Endothelial cell of umbilical vein (primary cell): ENCODE data around the gene TM9SF2. TPM values are rescaled to one million over a fixed set of nuclear protein-coding genes. Genes with fewer than 3 reads are reported as not detected.
A peak's percentile ranks its signal among the peaks of the same experiment; 100 is the strongest.

Source experiments
- BruUV-seq: library from RNA; stranded (reverse); fragments of 400-500 nt; replicated peaks from 2 replicates; lab custom pipeline; 2021; lab: Mats Ljungman, UMichigan
- CTCF ChIA-PET: fragments of 300-600, 350-600 bp; sonication (Branson Sonifier 250); formaldehyde crosslinking; loops from one replicate; lab custom pipeline; 2021; ENCODE audit warnings: antibody characterized with exemption, inconsistent platforms; lab: Charles Lee
- POLR2A ChIA-PET: fragments of 300-600, 350-600 bp; sonication (Branson Sonifier 250); formaldehyde crosslinking; loops from one replicate; lab custom pipeline; 2021; ENCODE audit warnings: antibody characterized with exemption, inconsistent platforms; lab: Charles Lee
- DNase-seq: peaks from one replicate; pipeline ENCODE4 v3.0.0-alpha.2; 2011; ENCODE audit warnings: low read depth, low spot score
- FAIRE-seq: peaks from 2 replicates; lab custom pipeline; 2011; peaks lifted over from hg19 to GRCh38; lab: Jason Lieb, UNC
- H2AFZ ChIP-seq: 2 replicates; pipeline ENCODE4 v1.6.0; 2012; ENCODE audit warnings: low read depth, low read length, control low read depth, inconsistent platforms
- H3K27ac ChIP-seq: 2 replicates; pipeline ENCODE4 v1.5.1; 2011; ENCODE audit warnings: low read depth, mild to moderate bottlenecking, control low read depth, low read length, moderate library complexity; ENCODE audit not compliant: insufficient read depth
- H3K27me3 ChIP-seq, 2 experiments: 2 replicates each; pipeline versions ENCODE4 v1.6.0 to v1.6.1; 2011; ENCODE audit warnings: low read length in 2 of 2, mixed read lengths in 1 of 2; ENCODE audit not compliant: control insufficient read depth in 2 of 2, insufficient read depth in 2 of 2
- H3K36me3 ChIP-seq, 2 experiments: 2 replicates in 1 of 2; 3 replicates in 1 of 2; pipeline ENCODE4 v1.5.1; 2011; ENCODE audit warnings: low read length in 2 of 2, mild to moderate bottlenecking in 1 of 2, moderate library complexity in 1 of 2; ENCODE audit not compliant: control insufficient read depth in 2 of 2, insufficient read depth in 2 of 2; ENCODE audit errors: extremely low read depth in 1 of 2
- H3K4me1 ChIP-seq: 3 replicates; pipeline ENCODE4 v1.5.1; 2011; ENCODE audit warnings: mild to moderate bottlenecking, low read length; ENCODE audit not compliant: control insufficient read depth, insufficient read depth; ENCODE audit errors: extremely low read depth
- H3K4me2 ChIP-seq: 2 replicates; pipeline ENCODE4 v1.6.1; 2011; ENCODE audit warnings: low read length, control low read depth, mixed read lengths; ENCODE audit not compliant: insufficient read depth
- H3K4me3 ChIP-seq, 3 experiments: fragments of 200-600 bp in 1 of 3; sonication (generic), shearing (Covaris generic) in 1 of 3; replicated peaks in 1 of 3; 2 replicates each; pipeline ENCODE4 v1.5.1; 2011 to 2016; ENCODE audit warnings: control low read depth in 3 of 3, low read length in 3 of 3, mild to moderate bottlenecking in 2 of 3, inconsistent platforms in 1 of 3, low read depth in 1 of 3, moderate library complexity in 1 of 3; ENCODE audit not compliant: insufficient read depth in 1 of 3
- H3K79me2 ChIP-seq: 2 replicates; pipeline ENCODE4 v1.6.0; 2012; ENCODE audit warnings: low read length, inconsistent platforms; ENCODE audit not compliant: control insufficient read depth, insufficient read depth
- H3K9ac ChIP-seq: replicated peaks from 2 replicates; pipeline ENCODE3; 2011; ENCODE audit warnings: low read length, control low read depth; ENCODE audit not compliant: insufficient read depth; ENCODE audit errors: extremely low read depth
- H3K9me1 ChIP-seq: replicated peaks from 3 replicates; pipeline ENCODE4 v1.6.0; 2011; ENCODE audit warnings: mild to moderate bottlenecking, low read length; ENCODE audit not compliant: control insufficient read depth, insufficient read depth; ENCODE audit errors: extremely low read depth
- H3K9me3 ChIP-seq: replicated peaks from 2 replicates; pipeline ENCODE4 v1.5.1; 2012; ENCODE audit warnings: low read length, inconsistent platforms; ENCODE audit not compliant: control insufficient read depth, insufficient read depth
- H4K20me1 ChIP-seq: replicated peaks from 2 replicates; pipeline ENCODE3; 2011; ENCODE audit warnings: mild to moderate bottlenecking, low read length; ENCODE audit not compliant: control insufficient read depth, insufficient read depth; ENCODE audit errors: extremely low read depth
- CTCF ChIP-seq, 2 donors: IDR thresholded peaks; 1 replicate in 1 of 2; 2 replicates in 1 of 2; pipeline ENCODE4 v1.5.1; 2011; ENCODE audit warnings: low read length in 2 of 2, mild to moderate bottlenecking in 2 of 2, moderate library complexity in 2 of 2, control low read depth in 1 of 2, inconsistent platforms in 1 of 2, low read depth in 1 of 2; ENCODE audit not compliant: insufficient read depth in 1 of 2; ENCODE audit errors: extremely low read depth in 1 of 2
- EZH2 ChIP-seq: IDR thresholded peaks from 2 replicates; pipeline ENCODE4 v1.6.1; 2012; ENCODE audit warnings: borderline replicate concordance, low read depth, mild to moderate bottlenecking, moderate library complexity, low read length, inconsistent platforms; ENCODE audit not compliant: severe bottlenecking
- MAX ChIP-seq: IDR thresholded peaks from 2 replicates; pipeline ENCODE4 v1.6.1; 2011; ENCODE audit not compliant: insufficient read depth, insufficient read length
- dilution Hi-C: fragments of 300-500 bp; cut with MboI; formaldehyde crosslinking; loops from one replicate; pipeline ENCODE4 v1.15.0; 2019; ENCODE audit warnings: low sequenced_read_pairs; ENCODE audit not compliant: extremely low pct_ligation_motif_present
- intact Hi-C: fragments of 100-400 bp; cut with micrococcal nuclease; formaldehyde crosslinking; loops from one replicate; pipeline ENCODE4 v1.10.0; 2022
- polyA plus RNA-seq, 4 experiments: library from polyadenylated mRNA; depleted of rRNA in 3 of 4; stranded (reverse) in 3 of 4; unstranded in 1 of 4; fragments of >200 nt; gene quantifications; 2 replicates each; pipeline versions ENCODE4 v1.2.1 to v1.2.3, GENCODE V29; 2011 to 2012; ENCODE audit warnings: missing spikeins in 1 of 4
- small RNA-seq: library from RNA; depleted of rRNA; stranded (forward); fragments of <200 nt; gene quantifications from one replicate; pipeline ENCODE3, GENCODE V24; 2012; ENCODE audit warnings: low replicate concordance, low read depth; ENCODE audit not compliant: insufficient read depth, insufficient read length
- total RNA-seq: library from RNA; stranded (reverse); gene quantifications from 2 replicates; pipeline ENCODE4 v1.2.3, GENCODE V29; 2021

The TM9SF2 gene
- total and polyA plus RNA-seq, 2 donors (not counting 3 experiments of a cell fraction or from before 2014, with no cell fraction given), result 76.0 to 90.0 TPM

GRCh38 chr13:99610702-99611289 lies 109.5 kb downstream of the TM9SF2 start:
- ChIA-PET POLR2A (no interaction called here), CTCF (interaction anchor here (0.9 to 2.1 kb wide), 3 partner anchors 32 to 129 kb away, joined by 3 to 9 read pairs (median 3); no protein-coding TSS in a partner anchor)
- intact Hi-C loops, result loop anchor here (5.0 kb wide), 1 partner anchor 83 kb away; no protein-coding TSS in a partner anchor

More at GRCh38 chr13:99610702-99611289, 109.5 kb downstream of the TM9SF2 start:
- dilution Hi-C loops, result no loop called here
- no peak for TF ChIP-seq EZH2
- peak in 1 of 2 donors; percentile 11 for TF ChIP-seq CTCF (IDR thresholded peaks at IDR 0.05; ENCODE audit: extremely low read depth in 1 of 2, insufficient read depth in 1 of 2, low read depth in 1 of 2, low read length in 2 of 2)
- TF ChIP-seq MAX, result no peak
- Histone ChIP-seq H4K20me1 (no peaks in the 10 kb centered on the region), H3K27me3 (no peaks in the 10 kb centered on the region), H3K9me3 (no peaks in the 10 kb centered on the region), H3K36me3 (no peaks in the 10 kb centered on the region), H3K27ac (no peak overlapping the region), H3K9me1 (no peaks in the 10 kb centered on the region), H3K4me2 (no peak overlapping the region), H3K4me3 (no peak overlapping the region), H3K9ac (no peak overlapping the region), H3K79me2 (no peaks in the 10 kb centered on the region), H2AFZ (no peak overlapping the region), H3K4me1 (peaks cover 5% of the 10 kb centered on the region)
- peak; percentile 56 for FAIRE-seq
- no TSS peak for BruUV-seq
- no peak for DNase-seq

Small RNAs within 50 kb of the gene (small RNA-seq; reads per million reads assigned to genes)
- gene AL139035.1, result not detected

Other genes with a start within 250 kb of the TM9SF2 start
- not detected in 2 replicates for gene GPR18, start 243.1 kb upstream of the TM9SF2 start, total RNA-seq
- gene GPR18, start 243.1 kb upstream of the TM9SF2 start, polyA plus RNA-seq, result not detected in 2 replicates
- gene GPR183, start 194.1 kb upstream of the TM9SF2 start, total RNA-seq, result not detected in 2 replicates
- gene GPR183, start 194.1 kb upstream of the TM9SF2 start, polyA plus RNA-seq, result 0.14 and 0.23 TPM in 2 replicates
- gene CLYBL, start 105.2 kb downstream of the TM9SF2 start, total RNA-seq, result 1.6 and 1.8 TPM in 2 replicates
- 0.70 and 0.73 TPM in 2 replicates for gene CLYBL, start 105.2 kb downstream of the TM9SF2 start, polyA plus RNA-seq